Activated naive CD8-positive, alpha-beta T cell treated with anti-CD3 and anti-CD28 coated beads, Interleukin-2, amount 50 U/mL, for 24 hours (primary cell): ENCODE measurements around the gene KDM3B.
"Not testable (repeated sequence)": the region's sequence is repeated elsewhere in the genome, so short reads cannot be mapped to it uniquely, and the experiment has no call there.

Experiments used
- ATAC-seq: fragments of 150-1000 bp; cut with Tn5 transposase; one replicate; pipeline ENCODE4 v1.10.0; 2021
- DNase-seq: peaks from one replicate; pipeline ENCODE4 v3.0.0; 2021
- H3K27ac Mint-ChIP-seq: one replicate; pipeline ENCODE4 v1.8.0; 2021; ENCODE audit warnings: mild to moderate bottlenecking, mixed read lengths
- H3K27me3 Mint-ChIP-seq: one replicate; pipeline ENCODE4 v1.8.0; 2021; ENCODE audit warnings: mixed read lengths
- H3K36me3 Mint-ChIP-seq: one replicate; pipeline ENCODE4 v1.8.0; 2021; ENCODE audit warnings: low read depth, mixed read lengths
- H3K4me1 Mint-ChIP-seq: one replicate; pipeline ENCODE4 v1.8.0; 2021; ENCODE audit warnings: mixed read lengths
- H3K4me3 Mint-ChIP-seq: one replicate; pipeline ENCODE4 v1.8.0; 2021; ENCODE audit warnings: mild to moderate bottlenecking, moderate library complexity, mixed read lengths
- H3K9me3 Mint-ChIP-seq: one replicate; pipeline ENCODE4 v1.8.0; 2021; ENCODE audit warnings: mixed read lengths

The KDM3B gene

DNA sequence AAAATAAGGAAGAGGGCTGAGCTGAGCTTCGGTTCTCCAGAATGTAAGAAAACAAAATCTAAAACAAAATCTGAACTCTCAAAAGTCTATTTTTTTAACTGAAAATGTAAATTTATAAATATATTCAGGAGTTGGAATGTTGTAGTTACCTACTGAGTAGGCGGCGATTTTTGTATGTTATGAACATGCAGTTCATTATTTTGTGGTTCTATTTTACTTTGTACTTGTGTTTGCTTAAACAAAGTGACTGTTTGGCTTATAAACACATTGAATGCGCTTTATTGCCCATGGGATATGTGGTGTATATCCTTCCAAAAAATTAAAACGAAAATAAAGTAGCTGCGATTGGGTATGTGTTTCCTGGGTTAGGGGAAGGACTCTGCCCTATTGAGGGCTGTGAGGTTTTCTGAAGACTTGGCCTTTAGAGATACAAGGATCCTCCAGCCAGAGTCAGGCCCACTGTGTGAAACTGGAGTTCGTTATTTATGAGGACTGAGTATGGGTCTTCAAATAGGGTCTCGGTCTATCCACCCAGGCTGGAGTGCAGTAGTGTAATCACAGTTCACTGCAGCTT lies 116.6 kb downstream of the KDM3B start:
- Mint-ChIP-seq H3K36me3 (peaks cover 25% of the 10 kb centered on the region), H3K9me3 (no peaks in the 10 kb centered on the region), H3K27ac (no peak overlapping the region), H3K4me3 (peak overlapping the region; percentile 84), H3K4me1 (peaks cover 24% of the 10 kb centered on the region), H3K27me3 (peaks cover 2% of the 10 kb centered on the region)
- ATAC-seq (no peak), DNase-seq (no peak)

GRCh38 chr5:138469540-138470321 lies 117.2 kb downstream of the KDM3B start:
- Mint-ChIP-seq H3K27me3 (peaks cover 2% of the 10 kb centered on the region), H3K4me3 (no peak overlapping the region), H3K27ac (no peak overlapping the region), H3K36me3 (peaks cover 25% of the 10 kb centered on the region), H3K4me1 (peaks cover 24% of the 10 kb centered on the region), H3K9me3 (no peaks in the 10 kb centered on the region)
- ATAC-seq (no peak), DNase-seq (no peak)

- Mint-ChIP-seq H3K27me3 (peaks cover 8% of the 10 kb centered on the region), H3K4me3 (no peak overlapping the region), H3K27ac (no peak overlapping the region), H3K4me1 (peaks cover 24% of the 10 kb centered on the region), H3K9me3 (no peaks in the 10 kb centered on the region), H3K36me3 (peaks cover 25% of the 10 kb centered on the region)
- ATAC-seq (no peak), DNase-seq (no peak)
Observed at GRCh38 chr5:138470322-138471051, 118.0 kb downstream of the KDM3B start.

DNA sequence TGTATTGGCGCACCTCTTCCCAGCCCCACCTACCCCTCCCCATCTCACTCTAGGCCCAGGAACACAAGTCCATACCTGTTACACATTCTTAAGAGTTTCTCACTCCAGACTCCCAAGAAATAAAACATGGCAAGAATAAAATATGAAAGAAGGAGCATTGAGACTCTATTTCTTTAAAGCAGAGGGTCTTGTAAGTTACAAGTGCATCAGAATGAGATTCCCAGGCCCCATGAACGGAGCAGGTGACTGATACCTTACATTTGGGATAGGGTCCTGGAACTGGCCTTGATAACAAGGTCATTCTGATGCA lies 118.5 kb downstream of the KDM3B start:
- peaks cover 8% of the 10 kb centered on the region for H3K27me3 Mint-ChIP-seq

DNA sequence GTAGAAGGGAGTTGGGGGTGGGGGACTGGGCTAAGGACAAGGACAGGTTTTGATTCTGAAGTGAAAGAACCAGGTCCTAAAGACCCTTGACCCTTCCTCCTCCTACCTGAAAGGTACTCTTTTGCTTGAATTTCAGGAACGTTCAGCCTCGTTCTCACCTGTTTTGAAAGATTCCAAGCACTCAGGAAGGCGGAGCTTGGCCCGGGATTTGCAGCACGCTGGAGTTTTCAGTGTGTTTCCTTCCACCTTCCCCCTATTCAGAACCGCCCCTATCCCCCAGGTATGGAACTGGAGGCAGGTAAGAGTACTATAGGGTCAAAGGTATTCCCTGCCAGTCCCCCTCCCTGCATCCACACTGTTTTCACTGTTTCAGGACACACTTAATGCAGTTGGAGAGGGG lies 119.9 kb downstream of the KDM3B start:
- Mint-ChIP-seq H3K4me1 (peaks cover 27% of the 10 kb centered on the region), H3K9me3 (no peaks in the 10 kb centered on the region), H3K27me3 (peaks cover 8% of the 10 kb centered on the region), H3K36me3 (peaks cover 15% of the 10 kb centered on the region), H3K4me3 (no peak overlapping the region), H3K27ac (no peak overlapping the region)
- DNase-seq = no peak
- no peak for ATAC-seq

More for the DNA sequence above, 118.5 kb downstream of the KDM3B start:
- DNase-seq (no peak), ATAC-seq (no peak)
- Mint-ChIP-seq H3K27ac (no peak overlapping the region), H3K4me3 (no peak overlapping the region), H3K4me1 (peaks cover 24% of the 10 kb centered on the region), H3K36me3 (peaks cover 25% of the 10 kb centered on the region), H3K9me3 (no peaks in the 10 kb centered on the region)

- not testable (repeated sequence) for ATAC-seq, H3K27me3 Mint-ChIP-seq, H3K9me3 Mint-ChIP-seq, H3K4me3 Mint-ChIP-seq, DNase-seq, H3K36me3 Mint-ChIP-seq, H3K27ac Mint-ChIP-seq
- H3K4me1 Mint-ChIP-seq = peaks cover 21% of the 10 kb centered on the region
Observed at GRCh38 chr5:138473151-138473550, 120.7 kb downstream of the KDM3B start.

- Mint-ChIP-seq H3K36me3 (no peaks in the 10 kb centered on the region), H3K4me1 (peaks cover 15% of the 10 kb centered on the region), H3K9me3 (no peaks in the 10 kb centered on the region), H3K27ac (peak overlapping the region; percentile 45), H3K4me3 (no peak overlapping the region), H3K27me3 (peaks cover 15% of the 10 kb centered on the region)
- ATAC-seq (no peak), DNase-seq (no peak)
Observed at GRCh38 chr5:138476918-138477317, 124.4 kb downstream of the KDM3B start.

GRCh38 chr5:138482638-138483037 lies 130.2 kb downstream of the KDM3B start:
- peaks cover 2% of the 10 kb centered on the region for H3K4me1 Mint-ChIP-seq
- peaks cover 11% of the 10 kb centered on the region for H3K27me3 Mint-ChIP-seq
- no peak for ATAC-seq
- no peak overlapping the region for H3K27ac Mint-ChIP-seq
- H3K36me3 Mint-ChIP-seq = no peaks in the 10 kb centered on the region
- no peaks in the 10 kb centered on the region for H3K9me3 Mint-ChIP-seq
- no peak overlapping the region for H3K4me3 Mint-ChIP-seq
- no peak for DNase-seq
